Measurements from ENCODE around the gene CES4A. TPM values are rescaled to one million over a fixed set of nuclear protein-coding genes. Genes with fewer than 3 reads are reported as not detected.
A peak's percentile ranks its signal among the peaks of the same experiment; 100 is the strongest.

The CES4A gene
- total and polyA plus RNA-seq, 2 of the 13 experiments (the other 11 are each of a cell fraction or from before 2014, with no cell fraction given), result 0.09 to 0.17 TPM

GRCh38 chr16:67022531-67023214 is 34.3 kb downstream of the CES4A start (continued):
- TF ChIP-seq ZNF407 (CRISPR knock-in tag; IDR thresholded peaks at IDR 0.05; ENCODE audit: not compliant biosample characterization) (no peak), ZNF576 (CRISPR knock-in tag; IDR thresholded peaks at IDR 0.05) (no peak), TCF7L2 (IDR thresholded peaks at IDR 0.05; ENCODE audit: low read depth, low read length) (no peak), ZNF747 (CRISPR knock-in tag; IDR thresholded peaks at IDR 0.05; ENCODE audit: borderline replicate concordance) (no peak), TBL1XR1 (IDR thresholded peaks at IDR 0.05; ENCODE audit: borderline replicate concordance, low read length, partially characterized antibody) (no peak), HDAC2 (CRISPR knock-in tag; IDR thresholded peaks at IDR 0.05) (no peak), HIVEP1 (CRISPR knock-in tag; IDR thresholded peaks at IDR 0.05) (no peak), ONECUT2 (CRISPR knock-in tag; IDR thresholded peaks at IDR 0.05) (peak; percentile 80), FOXJ3 (CRISPR knock-in tag; IDR thresholded peaks at IDR 0.05; ENCODE audit: borderline replicate concordance) (0 out of 2 replicates have a peak, but pooled peaks have one; percentile 14), ZBTB46 (CRISPR knock-in tag; IDR thresholded peaks at IDR 0.05; ENCODE audit: borderline replicate concordance) (no peak), PITX1 (CRISPR knock-in tag; IDR thresholded peaks at IDR 0.05) (no peak), ZNF597 (CRISPR knock-in tag; IDR thresholded peaks at IDR 0.05) (no peak), BCL6 (CRISPR knock-in tag; IDR thresholded peaks at IDR 0.05) (0 out of 2 replicates have a peak, but pooled peaks have one; percentile 17)
- TF ChIP-seq, protein P1, sequence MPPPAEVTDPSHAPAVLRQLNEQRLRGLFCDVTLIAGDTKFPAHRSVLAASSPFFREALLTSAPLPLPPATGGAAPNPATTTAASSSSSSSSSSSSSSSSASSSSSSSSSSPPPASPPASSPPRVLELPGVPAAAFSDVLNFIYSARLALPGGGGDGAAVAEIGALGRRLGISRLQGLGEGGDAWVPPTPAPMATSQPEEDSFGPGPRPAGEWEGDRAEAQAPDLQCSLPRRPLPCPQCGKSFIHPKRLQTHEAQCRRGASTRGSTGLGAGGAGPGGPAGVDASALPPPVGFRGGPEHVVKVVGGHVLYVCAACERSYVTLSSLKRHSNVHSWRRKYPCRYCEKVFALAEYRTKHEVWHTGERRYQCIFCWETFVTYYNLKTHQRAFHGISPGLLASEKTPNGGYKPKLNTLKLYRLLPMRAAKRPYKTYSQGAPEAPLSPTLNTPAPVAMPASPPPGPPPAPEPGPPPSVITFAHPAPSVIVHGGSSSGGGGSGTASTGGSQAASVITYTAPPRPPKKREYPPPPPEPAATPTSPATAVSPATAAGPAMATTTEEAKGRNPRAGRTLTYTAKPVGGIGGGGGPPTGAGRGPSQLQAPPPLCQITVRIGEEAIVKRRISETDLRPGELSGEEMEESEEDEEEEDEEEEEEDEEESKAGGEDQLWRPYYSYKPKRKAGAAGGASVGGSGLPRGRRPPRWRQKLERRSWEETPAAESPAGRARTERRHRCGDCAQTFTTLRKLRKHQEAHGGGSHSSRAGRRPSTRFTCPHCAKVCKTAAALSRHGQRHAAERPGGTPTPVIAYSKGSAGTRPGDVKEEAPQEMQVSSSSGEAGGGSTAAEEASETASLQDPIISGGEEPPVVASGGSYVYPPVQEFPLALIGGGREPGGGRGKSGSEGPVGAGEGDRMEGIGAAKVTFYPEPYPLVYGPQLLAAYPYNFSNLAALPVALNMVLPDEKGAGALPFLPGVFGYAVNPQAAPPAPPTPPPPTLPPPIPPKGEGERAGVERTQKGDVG (CRISPR knock-in tag; IDR thresholded peaks at IDR 0.05; ENCODE audit: borderline replicate concordance), result no peak
